Liver (tissue), 3 donors: ENCODE data around the gene AP3M1.

Source experiments
- ATF3 ChIP-seq: IDR thresholded peaks from 2 replicates; pipeline ENCODE4 v1.6.1; 2016; ENCODE audit warnings: antibody characterized with exemption
- EGR1 ChIP-seq, 2 donors: IDR thresholded peaks; 2 replicates each; pipeline ENCODE4 v1.6.1; 2016 to 2018; ENCODE audit warnings: antibody characterized with exemption in 2 of 2, low read depth in 2 of 2
- FOXA1 ChIP-seq: IDR thresholded peaks from 2 replicates; pipeline ENCODE4 v1.6.1; 2016; ENCODE audit warnings: antibody characterized with exemption
- GABPA ChIP-seq, 2 donors: IDR thresholded peaks in 1 of 2; conservative IDR thresholded peaks in 1 of 2; 2 replicates each; pipeline ENCODE4 v1.6.1; 2016; ENCODE audit warnings: antibody characterized with exemption in 2 of 2, mild to moderate bottlenecking in 1 of 2, moderate library complexity in 1 of 2
- RAD21 ChIP-seq, 2 donors: IDR thresholded peaks; 2 replicates each; pipeline ENCODE4 v1.6.1; 2016; ENCODE audit warnings: antibody characterized with exemption in 2 of 2, mild to moderate bottlenecking in 2 of 2
- REST ChIP-seq: IDR thresholded peaks from 2 replicates; pipeline ENCODE4 v1.6.1; 2016; ENCODE audit warnings: antibody characterized with exemption, mild to moderate bottlenecking
- RXRA ChIP-seq, 2 donors: IDR thresholded peaks; 2 replicates each; pipeline ENCODE4 v1.6.1; 2017 to 2018; ENCODE audit warnings: antibody characterized with exemption in 2 of 2, mild to moderate bottlenecking in 1 of 2
- SP1 ChIP-seq: IDR thresholded peaks from 2 replicates; pipeline ENCODE4 v1.6.1; 2018; ENCODE audit warnings: antibody characterized with exemption, mild to moderate bottlenecking
- TF ChIP-seq, protein P1 (sequence below): fragments of 150-350 bp; IDR thresholded peaks from 2 replicates; pipeline ENCODE4 v1.5.1; 2017; ENCODE audit warnings: improper control_type of control experiment, low read depth, low read length; ENCODE audit not compliant: missing input control
- TF ChIP-seq, protein P2 (sequence below): IDR thresholded peaks from 2 replicates; pipeline ENCODE4 v1.6.1; 2016; ENCODE audit warnings: antibody characterized with exemption
- donor health status: healthy.
- donor health status: healthy.

GRCh38 chr10:74081192-74081803 lies 69.3 kb downstream of the AP3M1 start:
- TF ChIP-seq, protein P1, sequence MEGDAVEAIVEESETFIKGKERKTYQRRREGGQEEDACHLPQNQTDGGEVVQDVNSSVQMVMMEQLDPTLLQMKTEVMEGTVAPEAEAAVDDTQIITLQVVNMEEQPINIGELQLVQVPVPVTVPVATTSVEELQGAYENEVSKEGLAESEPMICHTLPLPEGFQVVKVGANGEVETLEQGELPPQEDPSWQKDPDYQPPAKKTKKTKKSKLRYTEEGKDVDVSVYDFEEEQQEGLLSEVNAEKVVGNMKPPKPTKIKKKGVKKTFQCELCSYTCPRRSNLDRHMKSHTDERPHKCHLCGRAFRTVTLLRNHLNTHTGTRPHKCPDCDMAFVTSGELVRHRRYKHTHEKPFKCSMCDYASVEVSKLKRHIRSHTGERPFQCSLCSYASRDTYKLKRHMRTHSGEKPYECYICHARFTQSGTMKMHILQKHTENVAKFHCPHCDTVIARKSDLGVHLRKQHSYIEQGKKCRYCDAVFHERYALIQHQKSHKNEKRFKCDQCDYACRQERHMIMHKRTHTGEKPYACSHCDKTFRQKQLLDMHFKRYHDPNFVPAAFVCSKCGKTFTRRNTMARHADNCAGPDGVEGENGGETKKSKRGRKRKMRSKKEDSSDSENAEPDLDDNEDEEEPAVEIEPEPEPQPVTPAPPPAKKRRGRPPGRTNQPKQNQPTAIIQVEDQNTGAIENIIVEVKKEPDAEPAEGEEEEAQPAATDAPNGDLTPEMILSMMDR: peak; percentile 62
- TF ChIP-seq, protein P2, sequence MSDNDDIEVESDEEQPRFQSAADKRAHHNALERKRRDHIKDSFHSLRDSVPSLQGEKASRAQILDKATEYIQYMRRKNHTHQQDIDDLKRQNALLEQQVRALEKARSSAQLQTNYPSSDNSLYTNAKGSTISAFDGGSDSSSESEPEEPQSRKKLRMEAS: no peak
- no peak for TF ChIP-seq SP1
- no peak for TF ChIP-seq GABPA (IDR thresholded peaks at IDR 0.05 in 1 of 2, conservative IDR thresholded peaks at IDR 0.05 in 1 of 2)
- TF ChIP-seq REST: no peak
- peak; percentile 12 to 33 for TF ChIP-seq RXRA (IDR thresholded peaks at IDR 0.05)
- TF ChIP-seq RAD21 (IDR thresholded peaks at IDR 0.05): peak; percentile 86 to 91
- TF ChIP-seq FOXA1: no peak
- TF ChIP-seq ATF3: no peak
- TF ChIP-seq EGR1 (IDR thresholded peaks at IDR 0.05; ENCODE audit: low read depth in 2 of 2): no peak
